Muscle of back (tissue), 11 donors: ENCODE measurements around the gene PTH2R. TPM values are rescaled to one million over a fixed set of nuclear protein-coding genes. Genes with fewer than 3 reads are reported as not detected.
A peak's percentile ranks its signal among the peaks of the same experiment; 100 is the strongest.
"Not testable (repeated sequence)": the region's sequence is repeated elsewhere in the genome, so short reads cannot be mapped to it uniquely, and the experiment has no call there.

ENCODE experiments used
- DNase-seq, 3 donors: peaks; one replicate each; pipeline versions ENCODE4 v3.0.0 to v3.0.0-alpha.2; 2013
- polyA plus RNA-seq, 10 donors: library from polyadenylated mRNA; unstranded; fragments of 120-200 nt; gene quantifications; one replicate each; pipeline ENCODE4 v1.2.1, GENCODE V29; 2013; ENCODE audit not compliant: insufficient read length in 10 of 10

PTH2R gene
- polyA plus RNA-seq, 10 donors, result 0.12 to 1.2 (median 0.43) TPM; not detected in 3

GRCh38 chr2:208389940-208390339, 16.7 kb upstream of the PTH2R start:
- DNase-seq, result no peak

- DNase-seq, result no peak
Observed at GRCh38 chr2:208392300-208392699, 14.3 kb upstream of the PTH2R start.

GRCh38 chr2:208396796-208397195, 9.8 kb upstream of the PTH2R start:
- not testable (repeated sequence) for DNase-seq

- DNase-seq, result no peak
Observed at GRCh38 chr2:208399201-208399600, 7.4 kb upstream of the PTH2R start.

GRCh38 chr2:208407667-208408066, 1.1 kb downstream of the PTH2R start:
- DNase-seq, result peak in 2 of 3 donors; percentile 27 to 42

GRCh38 chr2:208413931-208414330, 7.3 kb downstream of the PTH2R start:
- no peak for DNase-seq

- DNase-seq, result no peak
Observed at GRCh38 chr2:208415255-208415654, 8.7 kb downstream of the PTH2R start.

GRCh38 chr2:208415897-208416296, 9.3 kb downstream of the PTH2R start:
- no peak for DNase-seq

- DNase-seq, result no peak
Observed at GRCh38 chr2:208426412-208427045, 19.9 kb downstream of the PTH2R start.

GRCh38 chr2:208437755-208438154, 31.2 kb downstream of the PTH2R start:
- no peak for DNase-seq

GRCh38 chr2:208440716-208441115, 34.1 kb downstream of the PTH2R start:
- no peak for DNase-seq

- no peak for DNase-seq
Observed at GRCh38 chr2:208441951-208442350, 35.4 kb downstream of the PTH2R start.

- DNase-seq, result not testable (repeated sequence)
Observed at GRCh38 chr2:208447447-208447846, 40.9 kb downstream of the PTH2R start.

GRCh38 chr2:208451061-208451460, 44.5 kb downstream of the PTH2R start:
- no peak for DNase-seq

GRCh38 chr2:208454861-208455260, 48.3 kb downstream of the PTH2R start:
- DNase-seq, result no peak

- DNase-seq, result no peak
Observed at GRCh38 chr2:208463721-208464120, 57.1 kb downstream of the PTH2R start.

GRCh38 chr2:208464205-208464604, 57.6 kb downstream of the PTH2R start:
- DNase-seq, result no peak

GRCh38 chr2:208466151-208466919, 59.7 kb downstream of the PTH2R start:
- DNase-seq, result peak; percentile 5 to 32 (median 14)

GRCh38 chr2:208466920-208467298, 60.3 kb downstream of the PTH2R start:
- peak in 1 of 3 donors; percentile 6 for DNase-seq

GRCh38 chr2:208467564-208467963, 61.0 kb downstream of the PTH2R start:
- DNase-seq, result no peak

GRCh38 chr2:208477741-208478140, 71.1 kb downstream of the PTH2R start:
- no peak for DNase-seq

- no peak for DNase-seq
Observed at GRCh38 chr2:208479342-208479741, 72.8 kb downstream of the PTH2R start.

- DNase-seq, result not testable (repeated sequence)
Observed at GRCh38 chr2:208481945-208482344, 75.4 kb downstream of the PTH2R start.
